HepG2 (cell line): ENCODE data around the gene ILDR2. TPM values are rescaled to one million over a fixed set of nuclear protein-coding genes. Genes with fewer than 3 reads are reported as not detected.

Experiments
- ATAC-seq: fragments of 200-7000 bp; cut with Tn5 transposase; 3 replicates; pipeline ENCODE4 v1.9.1; 2020; ENCODE audit warnings: mild to moderate bottlenecking, moderate library complexity
- BruUV-seq: library from RNA; stranded (reverse); fragments of 400-500 nt; replicated peaks from 2 replicates; lab custom pipeline; 2021; lab: Mats Ljungman, UMichigan
- CTCF ChIA-PET: fragments of 300-600 bp; formaldehyde crosslinking; extraction: SDS; loops from one replicate; lab custom pipeline; 2021; ENCODE audit warnings: low total read pairs, inconsistent platforms, low intra/inter-chr PET ratio; lab: Yijun Ruan, JAX
- POLR2A ChIA-PET: fragments of 350-600 bp; sonication (Branson Sonifier 250); formaldehyde crosslinking; loops from one replicate; lab custom pipeline; 2020; ENCODE audit warnings: antibody characterized with exemption, inconsistent platforms; lab: Yijun Ruan, JAX
- DNase-seq: peaks from one replicate; pipeline ENCODE4 v3.0.0-alpha.2; 2015; ENCODE audit warnings: low spot score
- FAIRE-seq: peaks from 3 replicates; lab custom pipeline; 2011; peaks lifted over from hg19 to GRCh38; lab: Jason Lieb, UNC
- H2AFZ ChIP-seq: one replicate; pipeline ENCODE4 v1.6.1; 2011; ENCODE audit warnings: low read length, inconsistent platforms
- H3K27ac ChIP-seq: fragments of 300-600 bp; 3 replicates; pipeline ENCODE4 v1.8.0; 2011; ENCODE audit warnings: mixed run types, mild to moderate bottlenecking, mixed read lengths, low read length, inconsistent platforms; ENCODE audit not compliant: insufficient read depth; ENCODE audit errors: extremely low read length
- H3K27me3 ChIP-seq, 2 experiments: fragments of 200-600 bp in 1 of 2; 2 replicates in 1 of 2; 3 replicates in 1 of 2; pipeline versions ENCODE4 v1.6.0 to v1.8.0; 2011; ENCODE audit warnings: low read length in 2 of 2, mild to moderate bottlenecking in 2 of 2, moderate library complexity in 2 of 2, inconsistent platforms in 1 of 2; ENCODE audit not compliant: insufficient read depth in 2 of 2, control insufficient read depth in 1 of 2
- H3K36me3 ChIP-seq, 2 experiments: fragments of 200-600 bp in 1 of 2; replicated peaks in 1 of 2; 2 replicates in 1 of 2; 3 replicates in 1 of 2; pipeline versions ENCODE4 v1.5.1 to v1.8.0; 2011; ENCODE audit warnings: low read length in 2 of 2, inconsistent platforms in 1 of 2; ENCODE audit not compliant: insufficient read depth in 2 of 2, control insufficient read depth in 1 of 2
- H3K4me1 ChIP-seq: 2 replicates; pipeline ENCODE4 v1.5.1; 2012; ENCODE audit warnings: low read length, inconsistent platforms; ENCODE audit not compliant: insufficient read depth
- H3K4me2 ChIP-seq: 2 replicates; pipeline ENCODE4 v1.6.0; 2011; ENCODE audit warnings: low read depth, low read length, inconsistent platforms
- H3K4me3 ChIP-seq, 3 experiments: fragments of 200-600 bp in 1 of 3; sonication (generic), shearing (Covaris generic) in 1 of 3; replicated peaks in 1 of 3; 2 replicates each; pipeline ENCODE4 v1.5.1; 2011 to 2016; ENCODE audit warnings: low read length in 3 of 3, inconsistent platforms in 2 of 3, low read depth in 2 of 3, mild to moderate bottlenecking in 2 of 3, control low read depth in 1 of 3, mixed read lengths in 1 of 3; ENCODE audit not compliant: insufficient read depth in 1 of 3
- H3K79me2 ChIP-seq: one replicate; pipeline ENCODE4 v1.6.1; 2011; ENCODE audit warnings: low read length, inconsistent platforms; ENCODE audit not compliant: insufficient read depth
- H3K9ac ChIP-seq: 2 replicates; pipeline ENCODE4 v1.6.0; 2011; ENCODE audit warnings: mild to moderate bottlenecking, low read depth, low read length, inconsistent platforms; ENCODE audit not compliant: insufficient read depth
- H3K9me3 ChIP-seq: 2 replicates; pipeline ENCODE4 v1.5.1; 2012; ENCODE audit warnings: mild to moderate bottlenecking, low read length
- H4K20me1 ChIP-seq: 2 replicates; pipeline ENCODE4 v1.6.0; 2011; ENCODE audit warnings: inconsistent platforms, mild to moderate bottlenecking, low read length, moderate library complexity; ENCODE audit not compliant: insufficient read depth
- NFE2L2 ChIP-seq: fragments of 150-350 bp; IDR thresholded peaks from 2 replicates; pipeline ENCODE4 v1.6.1; 2014; ENCODE audit warnings: low read length
- ZHX2 ChIP-seq, 2 experiments: sonication (generic) in 1 of 2; formaldehyde crosslinking in 1 of 2; IDR thresholded peaks; 2 replicates each; pipeline versions ENCODE4 v1.6.1 to v1.9.0; 2014 to 2022; ENCODE audit warnings: antibody characterized with exemption in 1 of 2, borderline replicate concordance in 1 of 2, inconsistent platforms in 1 of 2, low read depth in 1 of 2, missing genetic modification reagents in 1 of 2
- WGBS: methylation state at CpG from one replicate; pipeline ENCODE4 v1.1.6; 2017; ENCODE audit warnings: low lambda C conversion rate; 5-methylcytosine and 5-hydroxymethylcytosine counted together
- in situ Hi-C: cut with HindIII; loops from 2 replicates; pipeline ENCODE4 v1.10.0; 2017; ENCODE audit warnings: low pct_unique_long_range_greater_than_20kb; ENCODE audit not compliant: extremely low pct_ligation_motif_present
- intact Hi-C: fragments of 100-400 bp; cut with micrococcal nuclease; formaldehyde crosslinking; loops from one replicate; pipeline ENCODE4 v1.10.0; 2022; ENCODE audit not compliant: unreplicated experiment
- polyA plus RNA-seq, 8 experiments: library from polyadenylated mRNA; depleted of rRNA in 3 of 8; stranded (reverse) in 7 of 8; unstranded in 1 of 8; fragments of >200 nt; fragmentation: Illumina TruSeq in 4 of 8; extraction: Trizol in 4 of 8; gene quantifications; 2 replicates each; pipeline versions ENCODE4 v1.2.1 to v1.2.3, GENCODE V29; 2011 to 2016; ENCODE audit warnings: low read depth in 4 of 8, missing spikeins in 1 of 8, mixed read lengths in 1 of 8; ENCODE audit not compliant: insufficient read depth in 1 of 8
- total RNA-seq, 5 experiments: library from RNA; depleted of rRNA; stranded (reverse); fragments of >200 nt; fragmentation: Illumina TruSeq; extraction: Trizol; gene quantifications; 2 replicates each; pipeline ENCODE4 v1.2.3, GENCODE V29; 2016; ENCODE audit warnings: low read depth in 1 of 5

The ILDR2 gene
- total and polyA plus RNA-seq, 2 of the 13 experiments (the other 11 are each of a cell fraction or from before 2014, with no cell fraction given) = 0.04 TPM; not detected in 1

- POLR2A ChIA-PET = no interaction called here
- Histone ChIP-seq H2AFZ (no peak overlapping the region), H3K27ac (no peak overlapping the region), H4K20me1 (no peaks in the 10 kb centered on the region), H3K79me2 (no peaks in the 10 kb centered on the region), H3K36me3 (no peaks in the 10 kb centered on the region), H3K4me1 (no peaks in the 10 kb centered on the region), H3K9ac (no peak overlapping the region), H3K4me3 (no peak overlapping the region), H3K27me3 (0 out of 5 replicates have a peak, but pooled peaks cover 0 to 9% of the 10 kb centered on the region in 2 experiments), H3K4me2 (no peak overlapping the region), H3K9me3 (peaks cover 6% of the 10 kb centered on the region)
- CTCF ChIA-PET = no interaction called here
- FAIRE-seq (no peak), DNase-seq (no peak), ATAC-seq (no peak)
- in situ Hi-C loops = no loop called here
- WGBS = 20% methylated on average over 4 of the region's 4 CpGs
- TF ChIP-seq ZHX2 (IDR thresholded peaks at IDR 0.05; ENCODE audit: low read depth) (no peak), ZHX2 (CRISPR knock-in tag; IDR thresholded peaks at IDR 0.05; ENCODE audit: borderline replicate concordance) (no peak), NFE2L2 (no peak)
- intact Hi-C loops = no loop called here
- no TSS peak for BruUV-seq
Measured at GRCh38 chr1:166895766-166896165, 79.6 kb downstream of the ILDR2 start.
